Nephron (organoid): ENCODE data around the gene TMPRSS9.

Source experiments
- H3K27ac Mint-ChIP-seq, 3 experiments: 2 replicates each; pipeline ENCODE4 v1.8.0; 2020; ENCODE audit warnings: mixed read lengths in 3 of 3, mild to moderate bottlenecking in 2 of 3, moderate library complexity in 1 of 3
- H3K27me3 Mint-ChIP-seq: 2 replicates; pipeline ENCODE4 v1.8.0; 2021; ENCODE audit warnings: low read depth, mild to moderate bottlenecking, moderate library complexity, mixed read lengths
- H3K36me3 Mint-ChIP-seq: 2 replicates; pipeline ENCODE4 v1.8.0; 2020; ENCODE audit warnings: low read depth, mixed read lengths
- H3K4me1 Mint-ChIP-seq: 2 replicates; pipeline ENCODE4 v1.8.0; 2020; ENCODE audit warnings: mixed read lengths
- H3K4me3 Mint-ChIP-seq, 3 experiments: 2 replicates each; pipeline ENCODE4 v1.8.0; 2020; ENCODE audit warnings: mild to moderate bottlenecking in 3 of 3, mixed read lengths in 3 of 3, moderate library complexity in 2 of 3
- H3K9me3 Mint-ChIP-seq: 2 replicates; pipeline ENCODE4 v1.8.0; 2020; ENCODE audit warnings: mixed read lengths
- CTCF ChIP-seq, 3 experiments: fragments of 200-600 bp; sonication (generic); IDR thresholded peaks; one replicate each; pipeline ENCODE4 v1.5.0; 2021; ENCODE audit warnings: antibody characterized with exemption in 3 of 3; ENCODE audit not compliant: unreplicated experiment in 3 of 3

TMPRSS9 gene

GRCh38 chr19:2433854-2434253 is 73.8 kb downstream of the TMPRSS9 start:
- Mint-ChIP-seq H3K36me3 (peaks cover 20% of the 10 kb centered on the region), H3K4me1 (no peaks in the 10 kb centered on the region), H3K27ac (no peak overlapping the region), H3K9me3 (no peaks in the 10 kb centered on the region), H3K27me3 (no peaks in the 10 kb centered on the region), H3K4me3 (no peak overlapping the region)
- TF ChIP-seq CTCF (IDR thresholded peaks at IDR 0.05; ENCODE audit: unreplicated experiment in 3 of 3) = no peak

- no peak for TF ChIP-seq CTCF (IDR thresholded peaks at IDR 0.05; ENCODE audit: unreplicated experiment in 3 of 3)
- H3K36me3 Mint-ChIP-seq = peaks cover 20% of the 10 kb centered on the region
- no peaks in the 10 kb centered on the region for H3K9me3 Mint-ChIP-seq
- no peak overlapping the region for H3K27ac Mint-ChIP-seq
- no peaks in the 10 kb centered on the region for H3K27me3 Mint-ChIP-seq
- H3K4me3 Mint-ChIP-seq = no peak overlapping the region
- H3K4me1 Mint-ChIP-seq = no peaks in the 10 kb centered on the region
These were observed 74.2 kb downstream of the TMPRSS9 start for GRCh38 chr19:2434267-2434666.

GRCh38 chr19:2434721-2435265 is 74.7 kb downstream of the TMPRSS9 start:
- H3K4me3 Mint-ChIP-seq = no peak overlapping the region
- H3K27ac Mint-ChIP-seq = no peak overlapping the region
- TF ChIP-seq CTCF (IDR thresholded peaks at IDR 0.05; ENCODE audit: unreplicated experiment in 3 of 3) = no peak
- H3K36me3 Mint-ChIP-seq = peaks cover 18% of the 10 kb centered on the region
- H3K9me3 Mint-ChIP-seq = no peaks in the 10 kb centered on the region
- H3K27me3 Mint-ChIP-seq = no peaks in the 10 kb centered on the region
- no peaks in the 10 kb centered on the region for H3K4me1 Mint-ChIP-seq

GRCh38 chr19:2436384-2436783 is 76.3 kb downstream of the TMPRSS9 start:
- no peak overlapping the region for H3K27ac Mint-ChIP-seq
- TF ChIP-seq CTCF (IDR thresholded peaks at IDR 0.05; ENCODE audit: unreplicated experiment in 3 of 3) = no peak
- H3K9me3 Mint-ChIP-seq = no peaks in the 10 kb centered on the region

GRCh38 chr19:2436926-2437325 is 76.9 kb downstream of the TMPRSS9 start:
- no peaks in the 10 kb centered on the region for H3K9me3 Mint-ChIP-seq
- no peak overlapping the region for H3K27ac Mint-ChIP-seq
- H3K36me3 Mint-ChIP-seq = peaks cover 20% of the 10 kb centered on the region
- TF ChIP-seq CTCF (IDR thresholded peaks at IDR 0.05; ENCODE audit: unreplicated experiment in 3 of 3) = no peak
- H3K4me1 Mint-ChIP-seq = no peaks in the 10 kb centered on the region
- H3K4me3 Mint-ChIP-seq = no peak overlapping the region
- no peaks in the 10 kb centered on the region for H3K27me3 Mint-ChIP-seq

More at GRCh38 chr19:2436384-2436783, 76.3 kb downstream of the TMPRSS9 start:
- H3K4me3 Mint-ChIP-seq = no peak overlapping the region
- H3K36me3 Mint-ChIP-seq = peaks cover 15% of the 10 kb centered on the region
- no peaks in the 10 kb centered on the region for H3K4me1 Mint-ChIP-seq
- H3K27me3 Mint-ChIP-seq = no peaks in the 10 kb centered on the region

- no peaks in the 10 kb centered on the region for H3K27me3 Mint-ChIP-seq
- no peak overlapping the region for H3K4me3 Mint-ChIP-seq
- H3K9me3 Mint-ChIP-seq = no peaks in the 10 kb centered on the region
- TF ChIP-seq CTCF (IDR thresholded peaks at IDR 0.05; ENCODE audit: unreplicated experiment in 3 of 3) = no peak
- H3K27ac Mint-ChIP-seq = no peak overlapping the region
- H3K4me1 Mint-ChIP-seq = no peaks in the 10 kb centered on the region
- peaks cover 17% of the 10 kb centered on the region for H3K36me3 Mint-ChIP-seq
These were observed 78.1 kb downstream of the TMPRSS9 start for GRCh38 chr19:2438178-2438577.
